HepG2 (cell line): ENCODE data around the gene HAPLN2. TPM values are rescaled to one million over a fixed set of nuclear protein-coding genes. Genes with fewer than 3 reads are reported as not detected.

Experiments used
- AFF4 ChIP-seq: sonication (generic); formaldehyde crosslinking; IDR thresholded peaks from 2 replicates; pipeline ENCODE4 v1.4.0; 2020; ENCODE audit warnings: missing genetic modification reagents
- AHR ChIP-seq: IDR thresholded peaks from 2 replicates; pipeline ENCODE4 v1.6.1; 2018; ENCODE audit warnings: missing genetic modification reagents, missing compliant biosample characterization
- CBX1 ChIP-seq: IDR thresholded peaks from one replicate; pipeline ENCODE4 v1.6.1; 2016; ENCODE audit warnings: antibody characterized with exemption, low read depth
- CENPT ChIP-seq: sonication (generic); formaldehyde crosslinking; IDR thresholded peaks from 2 replicates; pipeline ENCODE4 v1.8.0; 2022; ENCODE audit warnings: low read depth, mild to moderate bottlenecking, moderate library complexity, missing genetic modification reagents
- ESRRA ChIP-seq: sonication (generic); formaldehyde crosslinking; IDR thresholded peaks from 2 replicates; pipeline ENCODE4 v1.5.1; 2020; ENCODE audit warnings: mild to moderate bottlenecking, low read depth, missing genetic modification reagents
- HINFP ChIP-seq: sonication (generic); formaldehyde crosslinking; IDR thresholded peaks from 2 replicates; pipeline ENCODE4 v1.4.0; 2020; ENCODE audit warnings: low read depth, mild to moderate bottlenecking, missing genetic modification reagents
- HNF4A ChIP-seq: sonication (generic); formaldehyde crosslinking; IDR thresholded peaks from 2 replicates; pipeline ENCODE4 v1.4.0; 2020; ENCODE audit warnings: missing genetic modification reagents
- HOXA9 ChIP-seq: sonication (generic); formaldehyde crosslinking; IDR thresholded peaks from 2 replicates; pipeline ENCODE4 v1.8.1; 2022; ENCODE audit warnings: missing genetic modification reagents, mild to moderate bottlenecking, moderate library complexity, borderline replicate concordance
- KDM4B ChIP-seq: sonication (generic); formaldehyde crosslinking; IDR thresholded peaks from 2 replicates; pipeline ENCODE4 v1.4.0; 2020; ENCODE audit warnings: missing genetic modification reagents
- KDM5B ChIP-seq: sonication (generic); formaldehyde crosslinking; IDR thresholded peaks from 2 replicates; pipeline ENCODE4 v1.4.0; 2020; ENCODE audit warnings: missing genetic modification reagents, mild to moderate bottlenecking, borderline replicate concordance
- KLF13 ChIP-seq: sonication (generic); formaldehyde crosslinking; IDR thresholded peaks from 2 replicates; pipeline ENCODE4 v1.4.0; 2020; ENCODE audit warnings: mild to moderate bottlenecking, missing genetic modification reagents
- MZF1 ChIP-seq: sonication (generic); formaldehyde crosslinking; IDR thresholded peaks from 2 replicates; pipeline ENCODE4 v1.8.1; 2023; ENCODE audit warnings: mild to moderate bottlenecking, missing genetic modification reagents, borderline replicate concordance
- NCOA2 ChIP-seq: sonication (generic); formaldehyde crosslinking; IDR thresholded peaks from 2 replicates; pipeline ENCODE4 v1.8.0; 2022; ENCODE audit warnings: inconsistent platforms
- NFE2L1 ChIP-seq: sonication (generic); formaldehyde crosslinking; IDR thresholded peaks from 2 replicates; pipeline ENCODE4 v1.4.0; 2020; ENCODE audit warnings: missing genetic modification reagents, mild to moderate bottlenecking, borderline replicate concordance
- RFX5 ChIP-seq: IDR thresholded peaks from 2 replicates; pipeline ENCODE4 v1.6.1; 2011; ENCODE audit warnings: low read depth, low read length, improper control_type of control experiment
- TRIM22 ChIP-seq: fragments of 450-650 bp; IDR thresholded peaks from 2 replicates; pipeline ENCODE4 v1.6.1; 2017
- ZBED4 ChIP-seq: sonication (generic); formaldehyde crosslinking; IDR thresholded peaks from 2 replicates; pipeline ENCODE4 v1.4.0; 2020; ENCODE audit warnings: missing genetic modification reagents, borderline replicate concordance
- ZNF225 ChIP-seq: sonication (generic); formaldehyde crosslinking; IDR thresholded peaks from 2 replicates; pipeline ENCODE4 v1.4.0; 2020; ENCODE audit warnings: mild to moderate bottlenecking, missing genetic modification reagents
- ZNF484 ChIP-seq: sonication (generic); formaldehyde crosslinking; IDR thresholded peaks from 2 replicates; pipeline ENCODE4 v1.5.1; 2020; ENCODE audit warnings: mild to moderate bottlenecking, low read depth, missing genetic modification reagents, borderline replicate concordance
- polyA plus RNA-seq, 8 experiments: library from polyadenylated mRNA; depleted of rRNA in 3 of 8; stranded (reverse) in 7 of 8; unstranded in 1 of 8; fragments of >200 nt; fragmentation: Illumina TruSeq in 4 of 8; extraction: Trizol in 4 of 8; gene quantifications; 2 replicates each; pipeline versions ENCODE4 v1.2.1 to v1.2.3, GENCODE V29; 2011 to 2016; ENCODE audit warnings: low read depth in 4 of 8, missing spikeins in 1 of 8, mixed read lengths in 1 of 8; ENCODE audit not compliant: insufficient read depth in 1 of 8
- total RNA-seq, 5 experiments: library from RNA; depleted of rRNA; stranded (reverse); fragments of >200 nt; fragmentation: Illumina TruSeq; extraction: Trizol; gene quantifications; 2 replicates each; pipeline ENCODE4 v1.2.3, GENCODE V29; 2016; ENCODE audit warnings: low read depth in 1 of 5

HAPLN2 gene
- total and polyA plus RNA-seq, 2 of the 13 experiments (the other 11 are each of a cell fraction or from before 2014, with no cell fraction given), result not detected

- TF ChIP-seq HINFP (CRISPR knock-in tag), result no peak
- 0 out of 2 replicates have a peak, but pooled peaks have one; percentile 29 for TF ChIP-seq KLF13 (CRISPR knock-in tag)
- no peak for TF ChIP-seq ZNF225 (CRISPR knock-in tag)
- TF ChIP-seq ZNF484 (CRISPR knock-in tag), result no peak
- TF ChIP-seq ESRRA (CRISPR knock-in tag), result no peak
- TF ChIP-seq ZBED4 (CRISPR knock-in tag), result no peak
- TF ChIP-seq HNF4A, result 0 out of 2 replicates have a peak, but pooled peaks have one; percentile 10
- TF ChIP-seq KDM5B, result no peak
- no peak for TF ChIP-seq AHR (CRISPR knock-in tag)
- no peak for TF ChIP-seq NFE2L1 (CRISPR knock-in tag)
- TF ChIP-seq TRIM22, result no peak
- TF ChIP-seq NCOA2 (CRISPR knock-in tag), result no peak
- TF ChIP-seq CBX1, result no peak
- no peak for TF ChIP-seq MZF1 (CRISPR knock-in tag)
- no peak for TF ChIP-seq KDM4B (CRISPR knock-in tag)
- no peak for TF ChIP-seq AFF4 (CRISPR knock-in tag)
- TF ChIP-seq HOXA9, result 0 out of 2 replicates have a peak, but pooled peaks have one; percentile 36
- no peak for TF ChIP-seq RFX5
- TF ChIP-seq CENPT (CRISPR knock-in tag), result no peak
Measured at GRCh38 chr1:156623946-156624813, 5.0 kb downstream of the HAPLN2 start (continued).
